Neural progenitor cell (in vitro differentiated cells): Measurements from ENCODE around the gene RPA1. TPM values are rescaled to one million over a fixed set of nuclear protein-coding genes. Genes with fewer than 3 reads are reported as not detected.

ENCODE experiments used
- DNase-seq: peaks from one replicate; pipeline ENCODE4 v3.0.0-alpha.2; 2016; ENCODE audit warnings: low spot score
- H2AFZ ChIP-seq: fragments of 200-600 bp; sonication (generic); replicated peaks from 2 replicates; pipeline ENCODE4 v1.6.1; 2016; ENCODE audit warnings: antibody characterized with exemption
- H3F3A ChIP-seq: fragments of 200-600 bp; sonication (generic); 2 replicates; pipeline ENCODE4 v1.6.1; 2016; ENCODE audit warnings: antibody characterized with exemption, low read depth
- H3K27ac ChIP-seq: fragments of 200-600 bp; sonication (generic); 2 replicates; pipeline ENCODE4 v1.5.1; 2016; ENCODE audit warnings: mild to moderate bottlenecking
- H3K27me3 ChIP-seq: fragments of 200-600 bp; sonication (generic); 2 replicates; pipeline ENCODE4 v1.6.1; 2016; ENCODE audit warnings: mild to moderate bottlenecking, moderate library complexity
- H3K36me3 ChIP-seq: fragments of 200-600 bp; sonication (generic); 2 replicates; pipeline ENCODE4 v1.5.1; 2016
- H3K4me1 ChIP-seq: fragments of 200-600 bp; sonication (generic); 2 replicates; pipeline ENCODE4 v1.6.1; 2016; ENCODE audit warnings: mixed run types
- H3K4me2 ChIP-seq: fragments of 200-600 bp; sonication (generic); 2 replicates; pipeline ENCODE4 v1.6.1; 2016
- H3K4me3 ChIP-seq: fragments of 200-600 bp; sonication (generic); 2 replicates; pipeline ENCODE4 v1.5.1; 2016
- H3K79me2 ChIP-seq: fragments of 200-600 bp; sonication (generic); 2 replicates; pipeline ENCODE4 v1.6.1; 2016; ENCODE audit warnings: low read depth
- H3K9ac ChIP-seq: fragments of 200-600 bp; sonication (generic); 2 replicates; pipeline ENCODE4 v1.6.1; 2016
- H3K9me3 ChIP-seq: fragments of 200-600 bp; sonication (generic); 2 replicates; pipeline ENCODE4 v1.5.1; 2016; ENCODE audit warnings: low read depth
- H4K20me1 ChIP-seq: fragments of 200-600 bp; sonication (generic); 2 replicates; pipeline ENCODE4 v1.6.1; 2016; ENCODE audit warnings: low read depth
- H3K27ac Mint-ChIP-seq: 3 replicates; pipeline ENCODE4 v1.8.0; 2021; ENCODE audit warnings: mixed read lengths
- H3K27me3 Mint-ChIP-seq: 2 replicates; pipeline ENCODE4 v1.8.0; 2022; ENCODE audit warnings: low read depth, mild to moderate bottlenecking, inconsistent platforms, moderate library complexity, mixed read lengths; ENCODE audit not compliant: insufficient read depth
- H3K36me3 Mint-ChIP-seq: 3 replicates; pipeline ENCODE4 v1.8.0; 2021; ENCODE audit warnings: mixed read lengths
- H3K4me1 Mint-ChIP-seq: 3 replicates; pipeline ENCODE4 v1.8.0; 2021; ENCODE audit warnings: mixed read lengths
- H3K4me3 Mint-ChIP-seq: 3 replicates; pipeline ENCODE4 v1.8.0; 2021; ENCODE audit warnings: mild to moderate bottlenecking, moderate library complexity, mixed read lengths
- H3K9me3 Mint-ChIP-seq: 3 replicates; pipeline ENCODE4 v1.8.0; 2020; ENCODE audit warnings: mixed read lengths
- CTCF ChIP-seq: fragments of 200-600 bp; sonication (generic); IDR thresholded peaks from 2 replicates; pipeline ENCODE4 v1.5.1; 2017; ENCODE audit warnings: antibody characterized with exemption, mild to moderate bottlenecking
- EZH2 ChIP-seq: fragments of 200-600 bp; sonication (generic); IDR thresholded peaks from 2 replicates; pipeline ENCODE4 v1.6.1; 2017; ENCODE audit warnings: antibody characterized with exemption, mild to moderate bottlenecking, moderate library complexity
- EZH2phosphoT487 ChIP-seq: fragments of 200-600 bp; sonication (generic); IDR thresholded peaks from 2 replicates; pipeline ENCODE4 v1.6.1; 2017; ENCODE audit warnings: antibody characterized with exemption
- total RNA-seq: library from RNA; depleted of rRNA; stranded (reverse); fragments of >200 nt; gene quantifications from 2 replicates; pipeline ENCODE4 v1.2.3, GENCODE V29; 2015; ENCODE audit warnings: low replicate concordance

RPA1 gene
- total RNA-seq, 1 donor from 2014 or later, result 94.4 TPM

GRCh38 chr17:1907909-1908698 is 78.3 kb downstream of the RPA1 start:
- Histone ChIP-seq H3K4me2 (peak overlapping the region; percentile 91), H3K4me3 (peak overlapping the region; percentile 48), H3K79me2 (no peaks in the 10 kb centered on the region), H4K20me1 (no peaks in the 10 kb centered on the region), H3K4me1 (peaks cover 77% of the 10 kb centered on the region), H3F3A (peaks cover 70% of the 10 kb centered on the region), H3K27ac (peak overlapping the region; percentile 40), H3K27me3 (peaks cover 83% of the 10 kb centered on the region), H3K9ac (no peak overlapping the region), H3K36me3 (no peaks in the 10 kb centered on the region), H3K9me3 (no peaks in the 10 kb centered on the region), H2AFZ (peak overlapping the region; percentile 83)
- Mint-ChIP-seq H3K36me3 (no peaks in the 10 kb centered on the region), H3K4me1 (peaks cover 70% of the 10 kb centered on the region), H3K4me3 (peak overlapping the region; percentile 83), H3K9me3 (no peaks in the 10 kb centered on the region), H3K27me3 (peaks cover 15% of the 10 kb centered on the region), H3K27ac (no peak overlapping the region)
- DNase-seq, result peak; percentile 92
- no peak for TF ChIP-seq EZH2
- no peak for TF ChIP-seq CTCF
- peak; percentile 48 for TF ChIP-seq EZH2phosphoT487

- DNase-seq, result peak; percentile 87
- H3K27ac Mint-ChIP-seq, result no peak overlapping the region
- H3K4me1 ChIP-seq, result peaks cover 77% of the 10 kb centered on the region
These were observed 79.0 kb downstream of the RPA1 start for GRCh38 chr17:1908699-1909309.

GRCh38 chr17:1909985-1910384 is 80.2 kb downstream of the RPA1 start:
- Histone ChIP-seq H3F3A (peaks cover 66% of the 10 kb centered on the region), H3K9ac (no peak overlapping the region), H3K27ac (no peak overlapping the region), H3K36me3 (no peaks in the 10 kb centered on the region), H2AFZ (no peak overlapping the region), H3K27me3 (peaks cover 70% of the 10 kb centered on the region), H3K4me3 (no peak overlapping the region), H3K4me2 (peak overlapping the region; percentile 91), H3K79me2 (no peaks in the 10 kb centered on the region), H3K9me3 (no peaks in the 10 kb centered on the region), H3K4me1 (peaks cover 72% of the 10 kb centered on the region), H4K20me1 (no peaks in the 10 kb centered on the region)
- peak; percentile 55 for DNase-seq
- TF ChIP-seq CTCF, result no peak
- TF ChIP-seq EZH2, result no peak
- TF ChIP-seq EZH2phosphoT487, result no peak
- Mint-ChIP-seq H3K36me3 (no peaks in the 10 kb centered on the region), H3K27me3 (peaks cover 20% of the 10 kb centered on the region), H3K4me3 (peak overlapping the region; percentile 53), H3K9me3 (peaks cover 2% of the 10 kb centered on the region), H3K4me1 (peaks cover 65% of the 10 kb centered on the region), H3K27ac (no peak overlapping the region)

More at GRCh38 chr17:1908699-1909309, 79.0 kb downstream of the RPA1 start:
- Histone ChIP-seq H3K9me3 (no peaks in the 10 kb centered on the region), H3K27me3 (peaks cover 81% of the 10 kb centered on the region), H3K27ac (peak overlapping the region; percentile 40), H3K4me2 (peak overlapping the region; percentile 91), H3F3A (peaks cover 70% of the 10 kb centered on the region), H4K20me1 (no peaks in the 10 kb centered on the region), H3K9ac (no peak overlapping the region), H3K4me3 (peak overlapping the region; percentile 48), H3K36me3 (no peaks in the 10 kb centered on the region), H2AFZ (peak overlapping the region; percentile 83), H3K79me2 (no peaks in the 10 kb centered on the region)
- Mint-ChIP-seq H3K4me1 (peaks cover 70% of the 10 kb centered on the region), H3K9me3 (no peaks in the 10 kb centered on the region), H3K36me3 (no peaks in the 10 kb centered on the region), H3K4me3 (peak overlapping the region; percentile 83), H3K27me3 (peaks cover 13% of the 10 kb centered on the region)
- TF ChIP-seq EZH2 (no peak), EZH2phosphoT487 (no peak), CTCF (peak; percentile 76)
